ENCODE results near the gene DTX3L. TPM values are rescaled to one million over a fixed set of nuclear protein-coding genes. Genes with fewer than 3 reads are reported as not detected.

Gene DTX3L
- total RNA-seq, 1 donor from 2014 or later = 32.5 TPM

DNA sequence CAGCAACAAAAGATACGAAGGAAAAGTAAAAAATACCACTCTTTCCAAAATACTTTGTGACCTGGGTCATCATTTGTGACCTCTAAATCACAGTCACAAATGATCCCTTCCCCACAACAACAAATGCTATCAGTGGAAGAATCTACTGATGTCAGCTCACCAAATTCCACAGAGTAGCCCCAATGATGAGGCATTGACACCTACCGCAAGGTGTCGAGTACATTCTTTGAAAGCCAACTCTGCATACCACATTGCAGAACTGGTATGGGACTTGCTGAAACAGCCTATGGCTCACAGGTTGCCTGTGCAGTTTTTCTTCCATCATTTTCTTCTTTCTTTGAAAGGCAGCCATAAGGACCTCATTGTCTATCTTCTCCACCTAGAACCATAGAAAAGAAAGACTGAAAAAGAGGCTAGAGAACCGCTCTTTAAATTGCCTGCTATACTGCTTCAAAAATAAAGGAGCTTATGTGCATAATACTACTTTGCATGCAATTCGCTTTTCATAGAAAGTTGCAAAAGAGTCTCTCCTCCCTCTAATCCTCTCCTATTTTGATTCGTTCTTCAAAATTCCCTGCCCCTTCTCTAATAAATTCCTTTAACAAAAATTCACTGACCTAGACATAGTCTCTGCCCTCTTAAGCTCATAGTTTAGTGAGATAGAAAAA lies 28.0 kb upstream of the DTX3L start:
- TF ChIP-seq, protein P1, sequence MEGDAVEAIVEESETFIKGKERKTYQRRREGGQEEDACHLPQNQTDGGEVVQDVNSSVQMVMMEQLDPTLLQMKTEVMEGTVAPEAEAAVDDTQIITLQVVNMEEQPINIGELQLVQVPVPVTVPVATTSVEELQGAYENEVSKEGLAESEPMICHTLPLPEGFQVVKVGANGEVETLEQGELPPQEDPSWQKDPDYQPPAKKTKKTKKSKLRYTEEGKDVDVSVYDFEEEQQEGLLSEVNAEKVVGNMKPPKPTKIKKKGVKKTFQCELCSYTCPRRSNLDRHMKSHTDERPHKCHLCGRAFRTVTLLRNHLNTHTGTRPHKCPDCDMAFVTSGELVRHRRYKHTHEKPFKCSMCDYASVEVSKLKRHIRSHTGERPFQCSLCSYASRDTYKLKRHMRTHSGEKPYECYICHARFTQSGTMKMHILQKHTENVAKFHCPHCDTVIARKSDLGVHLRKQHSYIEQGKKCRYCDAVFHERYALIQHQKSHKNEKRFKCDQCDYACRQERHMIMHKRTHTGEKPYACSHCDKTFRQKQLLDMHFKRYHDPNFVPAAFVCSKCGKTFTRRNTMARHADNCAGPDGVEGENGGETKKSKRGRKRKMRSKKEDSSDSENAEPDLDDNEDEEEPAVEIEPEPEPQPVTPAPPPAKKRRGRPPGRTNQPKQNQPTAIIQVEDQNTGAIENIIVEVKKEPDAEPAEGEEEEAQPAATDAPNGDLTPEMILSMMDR (IDR thresholded peaks at IDR 0.05; ENCODE audit: unreplicated experiment) = no peak
- H3K4me1 Mint-ChIP-seq = no peaks in the 10 kb centered on the region
- DNase-seq (ENCODE audit: low spot score in 2 of 2, unreplicated experiment in 2 of 2) = no peak
- H3K9me3 Mint-ChIP-seq = no peaks in the 10 kb centered on the region
- no peak overlapping the region for H3K27ac Mint-ChIP-seq
- H3K4me3 Mint-ChIP-seq = no peak overlapping the region
- peaks cover 48% of the 10 kb centered on the region for H3K36me3 Mint-ChIP-seq
- no peaks in the 10 kb centered on the region for H3K27me3 Mint-ChIP-seq (ENCODE audit: low read depth)

DNA sequence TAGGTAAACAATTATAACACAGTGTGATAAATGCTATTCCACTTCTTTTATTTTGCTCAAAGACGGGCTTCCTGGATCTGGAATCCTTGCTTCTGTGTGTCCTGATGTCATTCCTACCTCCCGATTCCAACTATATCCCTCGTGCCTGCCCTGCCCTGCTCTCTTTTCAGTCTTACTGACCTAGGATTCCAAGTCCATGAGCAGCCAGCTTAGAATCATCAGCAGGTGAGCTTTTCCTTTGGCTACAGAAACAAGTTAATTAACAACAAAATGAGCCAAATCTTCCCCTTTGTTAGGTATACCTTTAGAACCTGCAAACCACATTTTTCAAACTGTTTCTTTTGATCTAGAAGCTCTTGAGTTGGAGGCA lies 27.5 kb upstream of the DTX3L start:
- no peak overlapping the region for H3K27ac Mint-ChIP-seq
- H3K9me3 Mint-ChIP-seq = no peaks in the 10 kb centered on the region
- no peak overlapping the region for H3K4me3 Mint-ChIP-seq
- H3K27me3 Mint-ChIP-seq (ENCODE audit: low read depth) = no peaks in the 10 kb centered on the region
- DNase-seq (ENCODE audit: low spot score in 2 of 2, unreplicated experiment in 2 of 2) = no peak
- peaks cover 49% of the 10 kb centered on the region for H3K36me3 Mint-ChIP-seq
- no peaks in the 10 kb centered on the region for H3K4me1 Mint-ChIP-seq
- TF ChIP-seq, protein P1 (IDR thresholded peaks at IDR 0.05; ENCODE audit: unreplicated experiment) = no peak

DNA sequence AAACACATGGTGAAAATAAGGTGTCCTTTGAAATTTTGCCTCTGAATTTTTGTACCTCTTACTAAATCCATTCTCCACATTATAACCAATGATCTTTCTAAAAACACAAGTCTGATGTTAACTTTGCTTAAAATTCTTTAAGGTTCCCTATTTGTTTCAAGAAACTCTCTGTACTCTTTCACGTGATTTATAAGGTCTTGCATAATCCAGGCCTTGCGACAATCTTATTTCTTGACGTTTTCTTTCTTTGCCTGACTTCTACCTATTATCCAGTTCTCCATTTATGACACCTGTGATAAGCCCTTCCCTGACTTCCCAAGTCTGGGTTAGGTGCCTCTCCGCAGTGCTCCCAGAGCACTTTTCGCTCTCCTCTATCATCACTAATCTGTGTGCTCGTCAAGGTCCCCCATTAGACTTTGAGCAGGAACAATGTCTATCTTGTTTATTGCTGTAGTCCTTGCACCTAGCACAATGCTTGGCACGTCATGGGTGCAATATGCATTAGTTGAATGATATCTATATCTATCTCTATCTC lies 25.1 kb upstream of the DTX3L start:
- Mint-ChIP-seq H3K9me3 (no peaks in the 10 kb centered on the region), H3K4me3 (no peak overlapping the region), H3K27ac (no peak overlapping the region), H3K27me3 (ENCODE audit: low read depth) (no peaks in the 10 kb centered on the region), H3K4me1 (no peaks in the 10 kb centered on the region), H3K36me3 (peaks cover 40% of the 10 kb centered on the region)
- TF ChIP-seq, protein P1 (IDR thresholded peaks at IDR 0.05; ENCODE audit: unreplicated experiment) = no peak
- no peak for DNase-seq (ENCODE audit: low spot score in 2 of 2, unreplicated experiment in 2 of 2)

DNA sequence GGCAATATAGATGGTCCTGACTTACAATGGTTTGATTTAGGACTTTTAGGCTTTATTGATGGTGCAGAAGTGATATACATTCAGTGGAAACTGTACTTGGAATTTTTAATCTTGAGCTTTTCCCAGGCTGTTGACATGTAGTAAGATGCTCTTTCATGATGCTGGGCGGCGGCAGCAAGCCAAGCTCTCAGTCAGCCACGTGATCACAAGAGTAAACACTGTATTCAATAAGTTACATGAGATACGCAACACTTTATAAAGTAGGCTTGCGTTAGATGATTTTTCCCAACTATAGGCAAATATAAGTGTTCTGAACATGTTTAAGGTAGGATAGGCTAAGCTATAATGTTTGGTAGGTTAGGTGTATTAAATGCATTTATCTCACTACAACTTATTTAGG lies 18.0 kb upstream of the DTX3L start:
- no peak for DNase-seq (ENCODE audit: low spot score in 2 of 2, unreplicated experiment in 2 of 2)
- no peak overlapping the region for H3K27ac Mint-ChIP-seq
- TF ChIP-seq, protein P1 (IDR thresholded peaks at IDR 0.05; ENCODE audit: unreplicated experiment) = no peak
- H3K4me3 Mint-ChIP-seq = no peak overlapping the region
- H3K4me1 Mint-ChIP-seq = no peaks in the 10 kb centered on the region
- H3K9me3 Mint-ChIP-seq = no peaks in the 10 kb centered on the region
- H3K27me3 Mint-ChIP-seq (ENCODE audit: low read depth) = no peaks in the 10 kb centered on the region
- peaks cover 50% of the 10 kb centered on the region for H3K36me3 Mint-ChIP-seq

DNA sequence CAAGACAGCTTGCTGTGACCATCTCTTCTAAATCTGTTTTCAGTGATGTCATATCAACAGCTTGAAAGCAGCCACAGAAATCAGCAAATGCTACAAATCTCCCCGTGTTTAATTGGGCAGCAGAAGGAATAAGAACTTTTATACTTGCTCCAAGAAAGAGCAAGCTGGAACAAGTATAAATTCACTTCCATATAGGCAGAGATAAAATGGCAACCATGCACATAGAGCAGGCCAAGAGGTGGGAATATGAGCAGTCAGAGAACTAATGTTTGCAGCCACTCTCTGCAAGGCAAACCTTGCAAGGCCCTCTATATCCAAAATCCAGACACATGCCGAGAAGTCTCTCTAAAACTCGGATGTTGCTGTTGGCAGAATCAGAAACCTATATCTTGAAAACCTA lies 16.1 kb upstream of the DTX3L start:
- Mint-ChIP-seq H3K9me3 (no peaks in the 10 kb centered on the region), H3K27ac (no peak overlapping the region), H3K36me3 (peaks cover 56% of the 10 kb centered on the region), H3K4me1 (no peaks in the 10 kb centered on the region), H3K27me3 (ENCODE audit: low read depth) (no peaks in the 10 kb centered on the region), H3K4me3 (no peak overlapping the region)
- DNase-seq (ENCODE audit: low spot score in 2 of 2, unreplicated experiment in 2 of 2) = no peak
- TF ChIP-seq, protein P1 (IDR thresholded peaks at IDR 0.05; ENCODE audit: unreplicated experiment) = no peak
